GM19240 (cell line): ENCODE measurements around the gene HSPA4L.

Source experiments
- DNase-seq: peaks from one replicate; pipeline ENCODE4 v3.0.0; 2011; ENCODE audit warnings: low spot score; ENCODE audit not compliant: insufficient read length

The HSPA4L gene

DNA sequence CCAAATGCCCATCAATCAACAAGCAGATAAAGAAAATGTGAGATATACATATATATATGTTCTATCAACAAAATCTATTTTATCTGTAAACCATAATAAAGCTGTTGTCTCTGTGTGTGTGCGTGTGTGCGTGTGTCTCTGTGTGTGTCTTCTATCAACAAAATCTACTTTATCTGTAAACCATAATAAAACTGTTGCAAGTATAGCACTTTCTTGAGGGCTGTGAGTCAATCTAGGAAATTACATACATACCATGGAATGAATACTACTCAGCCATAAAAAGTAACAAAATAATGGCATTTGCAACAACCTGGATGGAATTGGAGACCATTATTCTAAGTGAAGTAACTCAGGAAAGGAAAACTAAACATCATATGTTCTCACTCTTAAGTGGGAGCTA is 86.1 kb downstream of the HSPA4L start:
- DNase-seq, result no peak

DNA sequence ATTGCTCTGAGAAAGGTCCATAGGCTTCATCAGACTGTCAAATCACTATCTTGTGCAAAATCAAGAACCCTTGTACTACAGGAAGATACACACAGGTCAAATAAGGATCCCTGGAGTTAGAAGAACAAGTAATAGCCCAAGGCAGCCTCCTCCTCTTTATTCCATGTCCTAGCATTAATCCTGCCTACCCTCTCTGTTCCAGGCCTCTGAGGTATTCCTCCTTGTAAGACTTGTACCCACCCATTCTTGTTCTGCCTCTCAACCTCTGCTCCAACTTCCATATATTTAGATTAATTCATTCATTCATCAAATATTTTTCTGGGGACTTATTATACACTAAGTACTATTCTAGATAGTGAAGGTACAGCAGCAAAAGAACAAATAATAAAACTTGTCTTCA is 88.2 kb downstream of the HSPA4L start:
- no peak for DNase-seq

DNA sequence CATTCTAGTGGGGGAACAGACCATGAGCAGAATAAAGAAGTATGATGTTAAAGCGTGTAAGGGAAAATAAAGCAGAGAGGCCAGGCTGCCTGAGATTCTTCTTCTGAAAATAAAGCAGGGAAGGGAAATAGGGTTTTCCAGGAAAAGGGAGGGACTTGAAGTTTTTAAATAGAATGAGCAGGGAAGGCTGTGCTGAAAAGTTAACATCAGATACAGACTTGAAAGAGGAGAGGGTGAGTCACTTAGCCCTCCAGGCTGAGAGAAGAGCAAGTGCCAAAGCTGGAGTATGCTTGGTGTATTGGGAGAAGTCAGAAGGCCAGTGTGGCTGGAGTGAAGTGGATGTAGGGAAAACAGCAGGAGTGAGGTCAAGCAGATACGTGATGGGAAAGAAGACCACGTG is 88.6 kb downstream of the HSPA4L start:
- no peak for DNase-seq

DNA sequence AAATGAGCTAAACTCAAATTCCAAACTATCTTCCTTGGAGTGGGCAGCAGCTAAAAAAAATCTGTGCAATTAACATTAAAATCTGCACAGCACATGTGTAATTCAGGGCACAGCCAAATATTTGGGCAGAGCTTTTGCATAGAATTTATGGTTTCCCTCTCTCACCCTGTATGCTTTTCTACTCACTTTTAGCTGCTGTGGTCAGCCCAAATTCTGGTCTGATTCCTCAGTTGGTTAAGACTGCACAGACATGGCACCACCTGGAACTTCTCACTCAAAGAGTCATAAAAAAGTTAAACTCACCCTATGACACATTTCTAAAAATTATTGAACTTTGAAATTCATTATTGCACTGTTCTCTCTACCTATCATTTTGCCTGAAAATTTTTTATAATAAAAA is 93.7 kb downstream of the HSPA4L start:
- DNase-seq, result no peak

DNA sequence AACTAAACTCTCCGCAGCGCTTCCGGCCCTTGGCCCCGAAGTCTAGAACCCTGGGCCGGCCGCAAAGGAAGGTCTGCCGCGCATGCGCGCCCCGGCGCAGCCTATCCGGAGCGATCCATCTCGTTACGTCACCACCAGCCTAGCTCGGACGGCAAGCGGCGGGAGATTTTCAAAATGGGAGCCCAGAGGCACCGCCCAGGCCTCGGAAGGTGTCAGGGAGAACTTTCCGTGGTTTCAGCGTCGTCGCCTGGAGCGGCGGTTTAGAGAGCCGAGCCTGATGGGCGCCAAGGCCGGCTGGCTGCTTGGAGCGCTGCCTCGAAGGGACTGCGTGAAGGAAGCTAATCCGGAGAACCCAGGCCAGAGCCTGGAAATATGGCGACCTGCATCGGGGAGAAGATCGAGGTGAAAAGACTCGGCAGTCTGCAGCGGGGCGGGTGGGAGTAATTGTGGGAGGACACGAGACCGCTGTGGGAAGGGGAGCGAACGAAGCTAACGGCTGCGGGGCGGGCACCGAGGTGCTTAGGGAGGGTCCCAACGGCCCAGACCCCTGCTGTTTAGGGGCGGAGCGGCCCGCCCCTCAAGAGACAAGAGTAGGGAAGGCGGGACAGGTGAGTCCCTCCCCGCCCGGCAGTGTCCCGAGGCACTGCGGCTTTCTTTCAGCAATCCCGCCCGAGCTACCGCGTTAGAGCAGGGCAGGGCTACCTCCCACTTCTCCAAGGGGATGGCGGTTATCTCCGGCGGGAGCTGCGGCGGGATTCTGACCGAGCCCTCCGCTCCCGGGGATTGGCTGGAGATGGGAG is 98.8 kb downstream of the HSPA4L start, which contains the start of gene PLK4:
TSS of gene PLK4 (plus strand) at position 131 of the 800 bp plus-strand sequence. CDS start at position 373, 242 bp downstream.
- DNase-seq, result peak; percentile 63

DNA sequence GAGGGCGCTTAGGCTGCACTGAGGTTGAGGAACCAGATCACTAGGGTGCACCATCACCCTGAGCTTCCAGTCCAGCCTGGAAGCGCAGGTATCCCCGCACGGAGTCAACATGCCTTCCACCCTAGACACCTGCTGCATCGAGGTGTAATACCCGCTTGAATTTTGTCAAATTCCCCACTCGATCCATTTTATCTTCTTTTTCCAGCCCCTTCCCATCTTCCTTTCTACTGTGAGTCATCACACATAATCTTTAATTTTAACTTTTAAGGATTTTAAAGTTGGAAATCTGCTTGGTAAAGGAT is 99.4 kb downstream of the HSPA4L start:
- DNase-seq, result no peak

DNA sequence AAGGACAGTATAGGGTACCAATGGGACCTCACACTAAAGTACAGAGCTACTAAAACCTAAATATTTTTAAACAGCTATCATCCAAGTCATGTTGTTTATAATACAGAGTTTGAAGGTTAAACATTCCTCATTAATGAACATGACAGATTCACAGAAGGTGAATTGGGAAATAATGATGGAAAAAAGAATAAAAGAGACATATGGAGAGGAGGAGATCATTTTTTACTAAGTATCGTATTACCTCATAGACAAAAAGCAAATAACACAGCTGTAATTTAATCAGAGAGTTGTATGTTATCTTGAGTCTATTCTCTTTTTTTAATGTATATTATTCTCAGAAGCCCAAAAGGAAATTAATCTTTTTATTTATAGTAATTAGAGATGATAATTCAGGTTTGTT is 106.4 kb downstream of the HSPA4L start:
- no peak for DNase-seq

DNA sequence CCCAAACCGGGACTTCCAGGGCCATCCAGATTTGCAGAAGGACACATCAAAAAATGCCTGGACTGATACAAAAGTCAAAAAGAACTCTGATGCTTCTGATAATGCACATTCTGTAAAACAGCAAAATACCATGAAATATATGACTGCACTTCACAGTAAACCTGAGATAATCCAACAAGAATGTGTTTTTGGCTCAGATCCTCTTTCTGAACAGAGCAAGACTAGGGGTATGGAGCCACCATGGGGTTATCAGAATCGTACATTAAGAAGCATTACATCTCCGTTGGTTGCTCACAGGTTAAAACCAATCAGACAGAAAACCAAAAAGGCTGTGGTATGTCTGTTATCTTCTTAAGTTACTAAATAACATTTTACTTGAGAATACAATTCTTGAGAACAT is 107.8 kb downstream of the HSPA4L start:
- no peak for DNase-seq
